ENCODE results near the gene DYNC1H1.

DYNC1H1 gene

DNA sequence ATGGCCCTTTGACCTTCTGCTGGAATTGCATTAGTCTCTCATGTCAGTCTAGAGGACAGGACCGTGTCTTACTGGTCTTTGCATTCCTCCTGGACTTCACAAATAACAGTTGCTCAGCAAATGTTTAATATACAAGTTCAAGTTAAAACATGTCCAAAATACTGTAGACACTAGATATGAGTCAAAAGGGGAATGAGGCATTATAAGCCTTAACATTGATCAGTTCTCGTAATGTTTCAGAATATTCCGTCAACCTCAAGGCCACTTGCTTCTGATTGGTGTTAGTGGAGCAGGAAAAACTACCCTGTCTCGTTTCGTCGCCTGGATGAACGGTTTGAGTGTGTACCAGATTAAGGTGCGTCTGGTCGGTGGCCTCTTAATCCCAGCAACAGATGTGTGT is 62.6 kb downstream of the DYNC1H1 start:
- no peaks in the 10 kb centered on the region for H3K9me3 ChIP-seq (ENCODE audit: control insufficient read depth, insufficient read depth, low read length)
- no peaks in the 10 kb centered on the region for H3K9me2 ChIP-seq (replicated peaks; ENCODE audit: control insufficient read depth, low read length)
- H3K4me2 ChIP-seq (ENCODE audit: low read length) = no peak overlapping the region
- H3K4me3 ChIP-seq (ENCODE audit: low read length) = no peak overlapping the region
- no peaks in the 10 kb centered on the region for H3K79me2 ChIP-seq (ENCODE audit: control insufficient read depth, low read length)
- H3F3A ChIP-seq (ENCODE audit: control insufficient read depth, insufficient read depth) = no peaks in the 10 kb centered on the region
- H3K4me1 ChIP-seq (ENCODE audit: control insufficient read depth, low read length) = no peaks in the 10 kb centered on the region
- H3K27me3 ChIP-seq (ENCODE audit: control insufficient read depth, low read length) = no peaks in the 10 kb centered on the region
- TF ChIP-seq CTCF (IDR thresholded peaks at IDR 0.05; ENCODE audit: low read depth, low read length, poor library complexity, severe bottlenecking) = no peak
- TF ChIP-seq EZH2phosphoT487 (IDR thresholded peaks at IDR 0.05; ENCODE audit: borderline replicate concordance, low read length) = no peak
- H3K36me3 ChIP-seq (ENCODE audit: control insufficient read depth, low read length) = peaks cover 81% of the 10 kb centered on the region
- no peaks in the 10 kb centered on the region for H4K20me1 ChIP-seq (ENCODE audit: control insufficient read depth, insufficient read depth, low read depth, low read length)
- no peak overlapping the region for H3K27ac ChIP-seq (ENCODE audit: low read depth, low read length)

DNA sequence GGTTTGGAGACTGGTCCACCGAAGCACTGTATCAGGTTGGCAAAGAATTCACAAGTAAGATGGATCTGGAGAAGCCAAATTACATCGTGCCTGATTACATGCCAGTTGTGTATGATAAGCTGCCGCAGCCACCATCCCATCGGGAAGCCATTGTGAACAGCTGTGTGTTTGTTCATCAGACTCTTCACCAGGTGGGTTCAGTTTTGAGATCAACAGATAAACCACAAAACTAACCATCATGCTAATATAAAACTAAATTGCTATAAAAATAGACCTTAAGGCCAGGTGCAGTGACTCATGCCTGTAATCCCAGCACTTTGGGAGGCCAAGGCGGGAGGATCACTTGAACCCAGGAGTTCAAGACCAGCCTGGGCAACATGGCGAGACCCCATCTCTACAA is 63.6 kb downstream of the DYNC1H1 start:
- no peak overlapping the region for H3K27ac ChIP-seq (ENCODE audit: low read depth, low read length)
- no peaks in the 10 kb centered on the region for H3K79me2 ChIP-seq (ENCODE audit: control insufficient read depth, low read length)
- no peaks in the 10 kb centered on the region for H4K20me1 ChIP-seq (ENCODE audit: control insufficient read depth, insufficient read depth, low read depth, low read length)
- H3K4me2 ChIP-seq (ENCODE audit: low read length) = no peak overlapping the region
- no peak for TF ChIP-seq EZH2phosphoT487 (IDR thresholded peaks at IDR 0.05; ENCODE audit: borderline replicate concordance, low read length)
- TF ChIP-seq CTCF (IDR thresholded peaks at IDR 0.05; ENCODE audit: low read depth, low read length, poor library complexity, severe bottlenecking) = no peak
- H3K4me1 ChIP-seq (ENCODE audit: control insufficient read depth, low read length) = no peaks in the 10 kb centered on the region
- H3K36me3 ChIP-seq (ENCODE audit: control insufficient read depth, low read length) = peaks cover 85% of the 10 kb centered on the region
- H3K9me3 ChIP-seq (ENCODE audit: control insufficient read depth, insufficient read depth, low read length) = no peaks in the 10 kb centered on the region
- H3F3A ChIP-seq (ENCODE audit: control insufficient read depth, insufficient read depth) = no peaks in the 10 kb centered on the region
- no peaks in the 10 kb centered on the region for H3K9me2 ChIP-seq (replicated peaks; ENCODE audit: control insufficient read depth, low read length)
- no peak overlapping the region for H3K4me3 ChIP-seq (ENCODE audit: low read length)
- no peaks in the 10 kb centered on the region for H3K27me3 ChIP-seq (ENCODE audit: control insufficient read depth, low read length)

- no peaks in the 10 kb centered on the region for H3F3A ChIP-seq (ENCODE audit: control insufficient read depth, insufficient read depth)
Observed at GRCh38 chr14:102028733-102029132, 64.4 kb downstream of the DYNC1H1 start.

More at GRCh38 chr14:102028733-102029132, 64.4 kb downstream of the DYNC1H1 start:
- TF ChIP-seq CTCF (IDR thresholded peaks at IDR 0.05; ENCODE audit: low read depth, low read length, poor library complexity, severe bottlenecking) (no peak), EZH2phosphoT487 (IDR thresholded peaks at IDR 0.05; ENCODE audit: borderline replicate concordance, low read length) (no peak)
- Histone ChIP-seq H4K20me1 (ENCODE audit: control insufficient read depth, insufficient read depth, low read depth, low read length) (no peaks in the 10 kb centered on the region), H3K79me2 (ENCODE audit: control insufficient read depth, low read length) (no peaks in the 10 kb centered on the region), H3K9me3 (ENCODE audit: control insufficient read depth, insufficient read depth, low read length) (no peaks in the 10 kb centered on the region), H3K9me2 (replicated peaks; ENCODE audit: control insufficient read depth, low read length) (no peaks in the 10 kb centered on the region), H3K4me3 (ENCODE audit: low read length) (no peak overlapping the region), H3K36me3 (ENCODE audit: control insufficient read depth, low read length) (peaks cover 85% of the 10 kb centered on the region), H3K4me1 (ENCODE audit: control insufficient read depth, low read length) (no peaks in the 10 kb centered on the region), H3K27me3 (ENCODE audit: control insufficient read depth, low read length) (no peaks in the 10 kb centered on the region), H3K27ac (ENCODE audit: low read depth, low read length) (no peak overlapping the region), H3K4me2 (ENCODE audit: low read length) (no peak overlapping the region)
